CD4-positive, alpha-beta T cell treated with Interleukin-21 for 1 hour (primary cell): ENCODE measurements around the gene SH3PXD2B.

Experiments used
- DNase-seq: peaks from one replicate; pipeline ENCODE4 v3.0.0-alpha.2; 2020

The SH3PXD2B gene

DNA sequence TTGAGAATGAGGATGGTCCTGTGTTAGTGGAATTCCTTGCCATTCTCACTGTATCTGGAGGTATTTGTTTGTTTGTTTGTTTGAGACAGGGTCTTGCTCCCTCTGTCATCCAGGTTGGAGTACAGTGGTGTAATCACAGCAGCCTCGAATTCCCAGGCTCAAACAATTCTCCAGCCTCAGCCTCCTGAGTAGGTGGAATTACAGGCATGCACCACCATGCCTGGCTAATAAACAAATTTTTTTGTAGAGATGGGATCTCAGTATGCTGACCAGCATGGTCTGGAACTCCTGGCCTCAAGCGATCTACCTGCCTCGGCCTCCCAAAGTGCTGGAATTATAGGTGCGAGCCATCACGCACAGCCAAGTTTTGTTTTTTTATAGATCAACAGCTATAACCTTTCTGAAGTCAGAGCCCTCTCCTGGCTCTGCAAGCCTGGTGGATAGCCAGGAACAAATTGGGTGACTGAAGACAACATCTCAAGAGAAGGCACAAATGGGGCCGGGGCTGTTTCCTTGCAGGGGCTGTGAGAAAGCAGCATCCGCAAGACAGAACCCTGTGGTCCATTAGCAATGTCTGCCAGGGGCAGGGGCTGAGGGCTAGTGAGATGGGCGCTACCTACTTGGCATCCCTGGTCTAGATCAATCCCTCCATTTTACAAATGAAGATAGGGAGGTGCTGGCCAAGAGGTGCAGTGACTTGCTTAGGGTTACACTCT is 18.8 kb downstream of the SH3PXD2B start:
- DNase-seq: no peak

DNA sequence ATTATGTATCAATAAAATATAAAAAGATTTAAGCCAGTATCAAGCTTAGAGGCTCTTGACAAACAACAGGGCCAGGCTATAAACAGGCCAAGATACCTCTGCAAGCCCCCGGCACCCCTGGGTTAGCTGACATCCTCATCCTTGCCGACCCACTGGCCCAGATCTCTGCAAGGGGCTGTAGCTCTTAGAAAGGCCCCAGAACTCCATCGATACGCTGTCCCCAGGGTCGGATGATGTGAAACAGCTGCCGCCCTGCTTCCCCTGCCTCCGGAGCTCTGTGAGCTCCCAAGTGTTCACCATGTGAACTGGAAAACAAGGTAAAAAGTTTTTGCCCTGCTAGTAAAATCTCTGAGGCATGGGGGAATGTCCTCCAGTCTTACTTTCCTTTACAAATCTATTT is 20.1 kb downstream of the SH3PXD2B start:
- no peak for DNase-seq

DNA sequence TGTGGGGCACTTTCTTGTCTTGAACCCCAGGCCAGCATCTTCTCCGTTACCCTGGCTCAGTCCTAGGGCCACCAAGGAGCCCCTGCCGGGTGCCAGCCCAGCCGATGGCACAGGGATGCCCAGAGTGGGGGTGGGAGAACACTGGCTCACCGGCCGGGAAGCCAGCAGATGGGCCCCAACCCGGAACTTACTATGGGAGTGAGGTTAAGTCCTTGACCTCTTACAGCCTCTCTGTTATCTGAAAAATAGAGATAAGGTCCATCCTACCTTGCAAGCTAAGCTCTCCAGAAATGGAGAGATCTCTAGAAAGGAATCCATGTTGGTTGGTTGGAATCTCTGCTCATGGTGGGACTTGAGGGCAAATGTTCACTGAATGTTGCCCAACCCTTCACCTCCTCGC is 20.8 kb downstream of the SH3PXD2B start:
- DNase-seq: no peak

DNA sequence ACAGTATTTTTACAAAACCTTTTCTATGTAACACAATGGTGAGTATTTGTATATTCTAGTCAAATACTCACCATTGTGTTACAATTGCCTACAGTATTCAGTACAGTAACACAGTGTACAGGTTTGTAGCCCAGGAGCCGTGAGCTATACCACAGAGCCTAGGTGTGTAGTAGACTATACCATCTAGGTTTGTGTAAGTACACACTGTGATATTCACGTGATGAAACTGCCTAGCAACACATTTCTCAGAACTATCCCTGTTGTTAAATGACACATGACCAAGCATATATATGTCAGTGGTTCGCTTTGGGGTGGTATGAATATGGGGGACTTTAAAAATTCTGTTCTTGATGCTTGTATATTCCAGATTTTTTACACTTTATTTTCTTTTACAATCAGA is 21.3 kb downstream of the SH3PXD2B start:
- DNase-seq: no peak

DNA sequence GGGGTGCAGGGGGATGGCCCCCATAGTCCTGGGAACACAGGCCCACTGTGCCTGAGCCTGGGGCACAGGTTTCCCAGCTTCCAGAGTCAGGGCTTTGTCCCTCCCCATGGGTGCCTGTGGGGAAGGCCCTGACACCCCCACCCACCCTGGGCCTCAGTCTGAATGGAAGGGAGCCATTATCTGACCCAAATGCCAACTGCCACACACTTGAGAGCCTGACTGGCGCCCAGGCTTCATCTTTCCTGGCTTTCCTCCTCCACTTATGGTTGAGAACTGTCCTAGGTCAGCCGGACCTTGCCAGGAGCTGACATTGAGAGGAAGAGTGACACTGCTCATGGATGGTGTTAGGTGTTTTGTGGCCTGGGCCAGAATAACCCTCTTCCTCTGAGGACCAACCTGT is 24.0 kb downstream of the SH3PXD2B start:
- no peak for DNase-seq

DNA sequence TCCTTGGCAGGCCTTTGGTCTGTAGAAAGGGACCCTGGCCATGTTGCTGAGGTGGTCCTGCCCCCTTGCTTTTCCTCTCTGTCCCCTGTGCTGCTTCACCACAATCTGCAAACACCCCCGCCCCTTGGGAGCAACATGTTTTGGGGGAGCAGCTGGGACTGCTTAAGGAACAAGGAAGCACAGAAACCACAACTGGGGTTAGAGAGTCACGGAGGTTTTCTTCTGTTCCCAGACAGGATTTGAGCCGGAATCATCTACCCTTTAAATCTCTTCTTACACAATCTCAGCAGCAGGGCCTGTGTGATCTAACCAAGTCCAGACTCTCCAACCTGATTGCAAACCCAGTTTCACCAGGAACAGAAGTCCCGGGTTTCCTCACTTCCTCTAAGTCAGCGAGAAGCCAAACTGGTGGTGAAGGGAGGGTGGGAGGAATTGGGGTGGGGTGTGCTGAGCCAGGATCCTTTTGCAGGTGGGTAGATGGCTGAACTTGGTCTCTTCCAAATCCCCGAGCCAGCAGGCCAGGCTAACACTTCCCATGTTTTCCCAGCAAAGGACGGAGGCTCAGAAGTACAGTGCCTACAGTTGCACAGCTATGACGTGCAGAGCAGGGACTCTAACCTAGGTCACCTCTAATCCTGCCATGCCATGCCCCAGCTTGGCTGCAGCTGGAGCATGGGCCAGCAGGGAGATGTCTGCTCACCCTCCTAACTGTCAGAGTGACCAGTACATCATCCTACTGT is 25.0 kb downstream of the SH3PXD2B start:
- no peak for DNase-seq

DNA sequence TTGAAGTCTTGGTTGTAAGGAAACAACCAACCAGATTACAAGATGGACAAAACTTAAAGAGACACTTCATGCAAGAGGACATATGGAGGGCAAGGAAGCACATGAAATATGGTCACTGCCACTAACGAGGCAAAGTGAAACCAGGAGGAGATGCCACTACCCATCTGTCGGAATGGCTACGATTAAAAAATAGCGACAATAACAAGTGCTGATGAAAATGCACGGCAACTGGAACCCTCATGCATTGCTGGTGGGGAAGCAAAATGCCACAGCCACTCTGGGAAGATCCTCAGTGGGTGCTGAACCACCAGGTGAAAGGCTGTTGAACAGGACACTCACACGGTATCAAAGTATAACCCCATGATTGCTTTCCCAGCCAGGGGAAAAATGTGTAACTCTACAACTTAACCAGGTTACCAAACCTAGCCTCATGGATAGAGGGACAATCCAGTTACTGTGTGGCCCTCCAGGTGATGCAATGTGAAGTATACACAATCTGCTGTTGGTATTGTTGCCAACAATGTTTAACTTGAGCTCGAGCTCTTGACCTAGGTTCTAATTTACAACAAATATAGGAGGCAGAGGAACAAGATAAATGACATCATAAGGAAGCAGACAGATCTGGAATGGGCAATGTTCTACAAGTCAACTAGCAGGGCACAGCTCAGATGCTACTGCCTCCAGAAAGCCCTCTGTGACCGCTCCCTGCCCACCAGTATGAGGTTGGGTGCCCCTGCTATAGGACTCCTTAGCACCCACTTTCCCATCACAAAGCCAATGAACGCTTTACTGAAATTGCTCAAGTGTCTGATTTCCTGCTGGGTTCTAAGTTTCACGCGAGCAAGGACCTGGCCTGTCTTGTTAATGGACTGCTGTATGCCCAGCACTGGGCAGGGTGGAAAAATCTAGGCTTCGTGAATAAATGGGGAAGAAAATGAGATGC is 25.8 kb downstream of the SH3PXD2B start:
- DNase-seq: no peak

DNA sequence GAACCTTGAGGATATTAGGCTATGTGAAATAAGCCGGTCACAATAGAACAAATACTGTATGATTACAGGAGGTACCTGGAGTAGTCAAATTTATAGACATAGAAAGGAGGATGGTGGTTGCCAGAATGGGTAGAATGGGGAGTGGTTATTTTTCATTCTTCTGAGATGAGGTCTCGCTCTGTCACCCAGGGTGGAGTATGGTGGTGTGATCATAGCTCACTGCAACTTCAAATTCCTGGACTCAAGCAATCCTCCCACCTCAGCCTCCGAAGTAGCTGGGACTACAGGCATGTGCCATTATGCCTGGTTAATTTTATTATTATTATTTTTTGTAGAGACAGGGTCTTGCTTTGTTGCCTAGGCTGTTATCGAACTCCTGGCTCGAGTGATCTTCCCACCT is 27.1 kb downstream of the SH3PXD2B start:
- no peak for DNase-seq

DNA sequence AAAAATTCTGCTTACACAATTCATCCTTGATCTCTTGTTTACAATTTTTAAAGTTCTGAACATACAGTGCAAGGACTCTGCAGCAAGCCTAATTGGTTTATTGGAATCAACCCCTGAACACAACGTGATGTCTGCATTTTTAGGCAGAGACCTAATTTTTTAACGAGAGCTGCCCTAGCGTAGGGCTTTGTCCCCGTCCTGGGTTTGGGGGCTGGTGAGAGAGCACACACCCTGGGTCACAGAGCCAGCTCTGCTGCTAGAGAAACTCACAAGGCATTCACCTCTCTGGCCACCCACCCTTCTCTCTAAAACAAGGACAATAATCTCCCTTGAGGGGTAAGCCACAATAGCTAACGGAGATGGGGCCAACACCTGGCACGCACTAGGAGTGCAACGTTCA is 28.2 kb downstream of the SH3PXD2B start:
- no peak for DNase-seq

DNA sequence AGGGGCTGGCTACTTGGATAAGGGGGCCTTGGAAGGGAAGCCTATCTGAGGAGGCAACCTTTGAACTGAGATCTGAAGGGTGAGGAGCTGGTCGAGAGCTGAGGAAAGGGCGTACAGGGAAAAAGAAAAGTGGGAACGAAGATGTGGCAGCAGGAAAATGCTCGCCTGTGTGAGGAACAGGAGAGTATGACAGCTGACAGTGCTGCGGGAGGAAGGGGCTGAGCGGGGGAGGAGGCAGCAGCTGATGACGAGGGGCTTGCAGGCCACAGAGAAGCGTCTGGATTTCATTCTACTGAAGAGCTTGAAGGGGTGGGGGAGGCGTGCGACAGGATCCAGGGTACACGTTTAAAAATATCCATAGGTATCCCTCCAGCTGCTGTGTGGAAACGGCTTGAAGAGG is 28.9 kb downstream of the SH3PXD2B start:
- no peak for DNase-seq

DNA sequence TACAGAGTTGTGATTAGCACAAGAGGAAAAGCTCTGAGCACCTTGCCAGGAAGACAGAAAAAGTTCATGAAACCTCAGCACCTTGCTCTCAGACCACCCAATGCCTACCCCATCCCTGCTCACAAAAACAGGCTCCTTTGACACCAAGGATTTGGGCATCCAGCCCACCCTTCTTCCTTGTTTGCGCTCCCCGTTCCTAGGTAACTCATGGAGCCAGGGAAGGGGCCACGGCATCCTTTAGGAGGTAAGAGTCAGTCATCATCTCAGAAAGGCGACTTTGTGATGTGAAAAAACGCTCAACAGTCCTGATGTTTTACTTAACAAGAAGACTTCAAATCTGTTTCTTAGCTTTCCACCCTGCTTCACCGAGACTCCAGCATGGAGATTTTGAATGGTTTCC is 29.5 kb downstream of the SH3PXD2B start:
- DNase-seq: no peak

DNA sequence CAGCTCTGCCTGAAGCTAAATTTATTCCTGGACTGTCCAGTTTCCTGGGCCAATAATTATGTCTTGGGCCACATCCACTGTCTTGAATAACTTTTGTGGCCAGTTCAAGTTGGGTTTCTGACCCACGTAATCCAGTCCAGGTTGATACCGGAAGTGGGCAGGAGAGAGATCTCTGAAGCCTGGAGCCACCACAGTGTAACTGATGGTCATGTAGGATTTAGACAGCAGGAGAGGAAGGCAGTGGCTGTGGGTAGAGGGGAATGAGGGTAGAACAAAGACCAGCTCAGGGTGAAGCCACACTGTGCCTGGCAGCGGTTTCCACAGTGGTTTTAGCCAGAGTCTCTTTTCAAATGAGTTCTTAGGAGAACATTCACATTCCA is 30.2 kb downstream of the SH3PXD2B start:
- no peak for DNase-seq

DNA sequence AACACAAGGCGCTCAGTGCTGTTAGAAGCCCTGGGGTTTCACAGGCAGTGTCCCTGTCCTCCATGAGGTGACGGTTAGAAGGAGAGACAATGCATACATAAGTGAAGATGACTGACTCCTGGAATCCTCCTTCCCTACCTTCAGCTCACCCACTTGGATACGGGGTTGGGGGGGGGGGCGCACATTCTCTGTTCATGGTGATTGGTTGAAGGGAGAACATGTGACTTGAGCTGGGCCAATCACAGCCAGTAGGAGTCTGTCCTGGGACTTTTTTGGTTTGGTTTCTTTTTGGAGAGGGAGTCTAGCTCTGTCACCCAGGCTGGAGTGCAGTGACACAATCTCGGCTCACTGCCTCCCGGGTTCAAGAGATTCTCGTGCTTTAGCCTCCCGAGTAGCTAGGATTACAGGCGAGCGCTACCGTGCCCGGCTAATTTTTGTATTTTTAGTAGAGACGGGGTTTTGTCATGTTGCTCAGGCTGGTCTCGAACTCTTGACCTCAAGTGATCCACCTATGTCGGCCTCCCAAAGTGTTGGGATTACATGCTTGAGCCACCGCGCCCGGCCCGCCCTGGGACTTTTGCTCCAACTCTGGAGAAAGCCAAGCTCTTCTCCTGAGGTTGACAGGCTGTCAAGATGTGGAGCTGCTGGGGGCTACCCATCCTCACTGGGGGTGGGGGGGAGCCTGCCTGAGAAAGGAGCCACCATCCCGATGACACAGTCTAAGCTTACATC is 30.8 kb downstream of the SH3PXD2B start:
- DNase-seq: no peak

DNA sequence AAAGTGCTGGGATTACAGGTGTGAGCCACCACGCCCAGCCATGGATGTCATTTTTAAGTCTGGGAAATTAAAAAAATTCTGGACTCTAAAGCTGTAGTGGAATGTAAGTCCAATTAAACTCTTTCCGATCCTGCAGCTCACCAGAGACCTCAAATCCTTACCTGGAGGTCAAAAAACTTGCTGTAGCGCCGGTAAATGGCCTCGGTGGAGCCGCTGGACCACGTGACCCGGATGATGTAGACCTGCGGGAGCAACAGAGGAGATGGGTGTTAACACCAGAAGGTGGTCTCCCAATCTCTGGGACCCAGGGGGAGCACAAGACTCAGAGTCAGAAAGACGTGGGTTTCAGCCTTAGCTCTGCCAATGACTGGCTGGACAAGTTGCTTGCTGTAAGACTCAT is 32.1 kb downstream of the SH3PXD2B start:
- no peak for DNase-seq

DNA sequence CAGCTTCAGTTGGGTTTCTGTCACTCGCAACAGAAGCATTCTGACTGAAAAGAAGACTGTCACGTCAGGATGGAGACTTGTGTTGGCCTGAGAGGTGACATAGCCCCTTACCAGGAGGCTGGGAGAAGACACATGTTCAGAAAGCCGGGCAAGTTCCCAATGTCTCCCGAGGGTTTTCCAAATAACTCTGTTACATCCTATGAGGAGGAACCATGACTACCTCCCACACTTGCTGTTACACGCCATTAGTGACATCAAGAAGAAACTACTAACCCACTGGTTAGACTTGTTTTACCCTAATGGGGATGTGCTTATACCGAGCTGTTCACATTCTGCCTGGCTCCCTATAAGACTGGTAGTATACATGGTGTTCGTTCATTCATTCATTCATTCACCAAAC is 33.3 kb downstream of the SH3PXD2B start:
- DNase-seq: no peak

DNA sequence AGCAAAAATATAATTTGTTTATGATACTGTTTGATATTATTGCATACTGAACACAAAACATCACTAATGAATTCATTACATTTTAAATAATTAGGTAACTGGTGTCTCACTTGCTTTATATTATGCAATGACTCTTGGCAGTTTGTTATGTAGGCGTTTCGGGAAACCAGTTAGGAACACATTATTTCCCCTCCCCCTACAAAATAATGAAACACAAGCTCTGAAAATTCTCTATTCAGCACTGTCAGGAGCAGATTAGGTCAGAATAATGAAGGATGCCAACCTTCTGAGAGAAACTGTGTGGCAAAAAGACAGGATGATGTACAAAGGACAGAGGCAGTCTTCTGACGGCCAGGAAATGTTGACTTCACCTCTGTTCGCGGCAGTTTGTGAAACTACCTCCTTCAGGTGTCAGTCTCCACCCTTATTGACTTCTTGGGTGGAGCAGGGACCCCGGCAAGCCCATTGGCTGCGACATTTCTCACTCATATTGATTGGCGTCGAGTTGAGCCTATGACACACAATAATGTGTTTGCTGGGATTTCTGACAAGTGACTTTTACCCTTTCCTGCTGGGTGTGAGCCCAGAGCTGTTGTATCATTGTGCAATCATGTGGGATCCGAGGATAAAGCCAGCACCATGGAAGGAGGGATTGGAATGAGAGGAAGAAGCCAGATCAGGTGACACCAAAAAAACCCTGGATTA is 33.9 kb downstream of the SH3PXD2B start:
- peak; percentile 27 for DNase-seq

DNA sequence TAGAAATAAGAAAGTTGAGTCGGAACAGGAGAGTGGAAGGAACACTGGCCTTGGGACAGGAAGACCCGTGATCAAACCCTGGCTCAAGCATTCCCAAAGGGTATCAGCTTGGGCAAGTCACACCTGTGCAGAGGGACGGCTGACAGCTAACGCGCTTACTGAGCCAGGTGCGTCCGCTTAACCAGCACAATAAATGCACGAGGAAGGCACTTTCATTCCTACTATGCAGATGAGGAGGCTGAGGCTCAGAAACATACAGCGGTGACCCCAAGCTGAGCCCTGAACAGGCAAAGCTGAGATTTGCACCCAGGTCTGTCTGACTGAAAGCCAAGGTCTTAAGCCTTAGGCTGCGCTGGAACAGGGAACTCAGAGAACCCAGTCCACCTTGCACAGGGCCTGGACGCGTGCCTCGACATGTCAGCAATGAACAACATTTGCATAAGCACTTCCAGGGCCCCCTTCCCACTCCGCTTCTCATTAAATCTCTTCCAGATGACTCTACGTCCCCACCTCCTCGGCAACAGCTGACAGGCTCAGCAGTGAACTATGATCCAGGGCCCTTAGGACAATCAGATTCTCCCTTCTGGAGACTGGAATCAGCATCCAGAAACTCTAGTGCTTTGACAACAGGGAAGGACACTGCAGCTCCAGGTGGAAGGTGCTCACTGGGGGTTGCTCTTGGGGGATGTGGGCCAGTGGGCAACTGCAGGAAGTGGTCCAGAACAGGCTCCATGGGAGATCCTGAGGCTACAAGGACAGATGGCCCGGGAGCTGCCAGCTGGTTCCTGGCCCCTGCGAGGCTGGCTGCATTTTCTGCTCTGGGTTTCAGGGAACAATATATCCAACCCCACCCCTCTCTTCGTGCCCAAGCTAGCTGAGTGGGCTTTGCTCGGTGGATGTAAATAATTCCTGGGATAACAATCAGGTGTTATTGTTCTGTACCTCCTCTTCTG is 35.2 kb downstream of the SH3PXD2B start:
- no peak for DNase-seq

DNA sequence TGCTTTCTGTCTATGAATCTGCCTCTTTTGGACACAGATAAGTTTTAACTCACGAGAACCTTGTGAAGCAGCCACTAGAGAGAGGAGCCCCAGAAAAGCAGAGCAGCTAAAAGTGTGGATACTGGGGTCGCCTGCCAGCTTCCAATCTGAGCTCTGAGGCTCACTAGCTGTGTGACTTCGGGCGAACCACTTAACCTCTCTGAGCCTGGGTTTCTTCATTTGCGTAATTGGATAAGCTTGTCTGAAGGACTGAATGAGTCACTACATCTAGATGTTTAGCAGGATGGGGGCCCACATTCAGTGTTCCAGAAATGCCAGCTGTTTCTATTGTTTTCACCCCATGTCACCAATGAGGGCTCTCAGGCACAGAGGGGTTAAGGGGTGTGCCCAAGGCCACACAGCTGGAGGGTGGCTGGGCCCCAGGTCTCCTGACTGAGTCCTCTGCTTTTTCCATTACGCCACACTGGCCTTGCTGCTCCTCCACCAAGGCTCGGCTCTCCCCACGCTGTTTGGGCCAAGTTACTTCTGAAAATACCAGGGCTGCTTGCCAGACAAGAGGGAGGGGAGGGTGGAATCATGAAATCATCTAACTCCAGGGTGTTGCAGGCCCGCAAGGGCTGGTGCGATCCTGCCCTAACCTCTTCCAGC is 36.2 kb downstream of the SH3PXD2B start:
- DNase-seq: no peak

DNA sequence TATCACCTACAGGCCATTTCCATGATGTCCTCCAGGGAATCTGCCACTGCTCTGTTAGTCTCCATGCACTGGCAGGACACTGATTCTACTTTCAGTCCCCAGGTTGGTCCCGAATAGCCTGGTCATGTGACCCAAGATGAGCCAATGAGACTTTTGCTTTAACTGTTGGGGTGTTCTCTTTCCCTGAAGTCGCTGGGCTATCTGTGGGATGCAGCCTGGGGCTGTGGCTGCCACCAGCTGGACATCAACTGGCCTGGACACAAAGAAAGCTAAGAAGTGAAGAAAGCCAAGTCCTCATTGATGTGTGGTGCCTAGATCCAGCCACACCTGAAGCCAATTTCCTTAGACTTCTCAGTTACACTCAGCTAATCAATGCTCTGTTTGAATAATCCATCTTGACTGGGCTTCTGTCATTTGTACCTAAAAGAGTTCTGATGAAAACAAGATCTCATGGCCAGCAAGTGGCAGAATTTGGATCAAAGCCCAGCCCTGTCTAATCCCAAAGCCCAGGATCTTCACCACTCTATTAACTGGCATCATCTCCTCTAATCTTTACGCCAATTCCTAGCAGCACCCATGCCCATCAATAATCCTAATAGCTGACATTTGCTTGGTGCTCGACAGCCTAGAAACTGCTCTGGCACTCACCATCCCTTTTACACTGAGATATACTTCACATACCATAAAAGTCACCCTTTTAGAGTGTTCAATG is 37.0 kb downstream of the SH3PXD2B start:
- no peak for DNase-seq
